Liver (tissue), 9 donors: ENCODE data around the gene NEAT1. TPM values are rescaled to one million over a fixed set of nuclear protein-coding genes. Genes with fewer than 3 reads are reported as not detected.

ENCODE experiments used
- DNase-seq: peaks from one replicate; pipeline ENCODE4 v3.0.0-alpha.2; 2017; ENCODE audit warnings: low spot score
- H3K27ac ChIP-seq, 2 donors: one replicate each; pipeline ENCODE4 v1.7.0; 2013; ENCODE audit warnings: inconsistent platforms in 2 of 2, low read length in 2 of 2, control low read depth in 1 of 2, low read depth in 1 of 2, mild to moderate bottlenecking in 1 of 2
- H3K27me3 ChIP-seq, 4 donors: one replicate each; pipeline versions ENCODE4 v1.6.1 to v1.7.0; 2013; ENCODE audit warnings: low read length in 3 of 4, inconsistent platforms in 1 of 4, mild to moderate bottlenecking in 1 of 4, moderate library complexity in 1 of 4; ENCODE audit not compliant: control insufficient read depth in 4 of 4, insufficient read depth in 4 of 4
- H3K36me3 ChIP-seq, 4 donors: one replicate each; pipeline versions ENCODE4 v1.6.1 to v1.7.0; 2013; ENCODE audit warnings: low read length in 3 of 4, mild to moderate bottlenecking in 3 of 4, low read depth in 1 of 4, moderate library complexity in 1 of 4; ENCODE audit not compliant: control insufficient read depth in 4 of 4, insufficient read depth in 3 of 4
- H3K4me1 ChIP-seq, 4 donors: one replicate each; pipeline versions ENCODE4 v1.6.1 to v1.7.0; 2013; ENCODE audit warnings: low read length in 3 of 4, mild to moderate bottlenecking in 3 of 4, moderate library complexity in 1 of 4; ENCODE audit not compliant: control insufficient read depth in 4 of 4, insufficient read depth in 4 of 4
- H3K4me3 ChIP-seq, 3 donors: one replicate each; pipeline versions ENCODE4 v1.6.1 to v1.7.0; 2013; ENCODE audit warnings: low read length in 3 of 3, control low read depth in 1 of 3, low read depth in 1 of 3, mild to moderate bottlenecking in 1 of 3
- H3K9ac ChIP-seq, 2 donors: one replicate each; pipeline ENCODE4 v1.7.0; 2013; ENCODE audit warnings: low read length in 2 of 2, mild to moderate bottlenecking in 2 of 2, moderate library complexity in 2 of 2, control low read depth in 1 of 2, low read depth in 1 of 2
- H3K9me3 ChIP-seq, 4 donors: one replicate each; pipeline versions ENCODE4 v1.6.1 to v1.7.0; 2013; ENCODE audit warnings: low read length in 3 of 4; ENCODE audit not compliant: control insufficient read depth in 4 of 4
- ATF3 ChIP-seq: IDR thresholded peaks from 2 replicates; pipeline ENCODE4 v1.6.1; 2016; ENCODE audit warnings: antibody characterized with exemption
- EGR1 ChIP-seq, 2 donors: IDR thresholded peaks; 2 replicates each; pipeline ENCODE4 v1.6.1; 2016 to 2018; ENCODE audit warnings: antibody characterized with exemption in 2 of 2, low read depth in 2 of 2
- FOXA1 ChIP-seq: IDR thresholded peaks from 2 replicates; pipeline ENCODE4 v1.6.1; 2016; ENCODE audit warnings: antibody characterized with exemption
- FOXA2 ChIP-seq: IDR thresholded peaks from 2 replicates; pipeline ENCODE4 v1.6.1; 2016; ENCODE audit warnings: antibody characterized with exemption
- GABPA ChIP-seq, 2 donors: IDR thresholded peaks in 1 of 2; conservative IDR thresholded peaks in 1 of 2; 2 replicates each; pipeline ENCODE4 v1.6.1; 2016; ENCODE audit warnings: antibody characterized with exemption in 2 of 2, mild to moderate bottlenecking in 1 of 2, moderate library complexity in 1 of 2
- HNF4A ChIP-seq, 2 donors: conservative IDR thresholded peaks; 2 replicates each; pipeline ENCODE4 v1.6.1; 2016; ENCODE audit warnings: antibody characterized with exemption in 2 of 2, mild to moderate bottlenecking in 2 of 2
- HNF4G ChIP-seq: IDR thresholded peaks from 2 replicates; pipeline ENCODE4 v1.6.1; 2016; ENCODE audit warnings: antibody characterized with exemption
- JUND ChIP-seq, 2 donors: IDR thresholded peaks; 2 replicates each; pipeline ENCODE4 v1.6.1; 2016; ENCODE audit warnings: antibody characterized with exemption in 2 of 2
- NR2F2 ChIP-seq: IDR thresholded peaks from 2 replicates; pipeline ENCODE4 v1.6.1; 2016; ENCODE audit warnings: antibody characterized with exemption
- RAD21 ChIP-seq, 2 donors: IDR thresholded peaks; 2 replicates each; pipeline ENCODE4 v1.6.1; 2016; ENCODE audit warnings: antibody characterized with exemption in 2 of 2, mild to moderate bottlenecking in 2 of 2
- REST ChIP-seq: IDR thresholded peaks from 2 replicates; pipeline ENCODE4 v1.6.1; 2016; ENCODE audit warnings: antibody characterized with exemption, mild to moderate bottlenecking
- RXRA ChIP-seq, 2 donors: IDR thresholded peaks; 2 replicates each; pipeline ENCODE4 v1.6.1; 2017 to 2018; ENCODE audit warnings: antibody characterized with exemption in 2 of 2, mild to moderate bottlenecking in 1 of 2
- SP1 ChIP-seq: IDR thresholded peaks from 2 replicates; pipeline ENCODE4 v1.6.1; 2018; ENCODE audit warnings: antibody characterized with exemption, mild to moderate bottlenecking
- TAF1 ChIP-seq: conservative IDR thresholded peaks from 2 replicates; pipeline ENCODE4 v1.6.1; 2016; ENCODE audit warnings: antibody characterized with exemption, mild to moderate bottlenecking
- YY1 ChIP-seq: IDR thresholded peaks from 2 replicates; pipeline ENCODE4 v1.6.1; 2016; ENCODE audit warnings: antibody characterized with exemption, mild to moderate bottlenecking
- ZBTB33 ChIP-seq: IDR thresholded peaks from 2 replicates; pipeline ENCODE4 v1.6.1; 2016; ENCODE audit warnings: antibody characterized with exemption
- WGBS: extraction: QIAGEN DNeasy Blood & Tissue Kit; methylation state at CpG from one replicate; pipeline ENCODE4 v1.1.7; 2013; 5-methylcytosine and 5-hydroxymethylcytosine counted together
- polyA plus RNA-seq, 2 donors: library from polyadenylated mRNA; stranded (reverse) in 1 of 2; unstranded in 1 of 2; fragments of 200-250 nt in 1 of 2; fragments of >200 nt in 1 of 2; fragmentation: Nextera tagmentation in 1 of 2; extraction: Ambion mirVana in 1 of 2; gene quantifications; one replicate each; pipeline versions ENCODE4 v1.2.1 to v1.2.3, GENCODE V29; 2013 to 2015
- total RNA-seq, 2 donors: library from RNA; depleted of rRNA; stranded (reverse); fragments of >200 nt; gene quantifications; one replicate each; pipeline ENCODE4 v1.2.3, GENCODE V29; 2014
- TF ChIP-seq, protein P1 (sequence below): fragments of 150-350 bp; IDR thresholded peaks from 2 replicates; pipeline ENCODE4 v1.5.1; 2017; ENCODE audit warnings: improper control_type of control experiment, low read depth, low read length; ENCODE audit not compliant: missing input control
- TF ChIP-seq, protein P2 (sequence below): IDR thresholded peaks from 2 replicates; pipeline ENCODE4 v1.6.1; 2016; ENCODE audit warnings: antibody characterized with exemption
- donor health status: healthy.
- donor health status: healthy.
- donor health status: healthy.
- donor health status: healthy.
- donor health status: healthy.

The NEAT1 gene
- total and polyA plus RNA-seq, 4 donors = 29.6 to 1,968 (median 80.8) TPM

- H3K9ac ChIP-seq = no peak overlapping the region
- no peak overlapping the region for H3K27ac ChIP-seq
- H3K9me3 ChIP-seq = no peaks in the 10 kb centered on the region
- H3K27me3 ChIP-seq = no peaks in the 10 kb centered on the region
- 89% methylated on average over 8 of the region's 8 CpGs for WGBS
- no peak for DNase-seq
- TF ChIP-seq NR2F2 = no peak
- TF ChIP-seq FOXA1 = no peak
- TF ChIP-seq ATF3 = no peak
- TF ChIP-seq, protein P1, sequence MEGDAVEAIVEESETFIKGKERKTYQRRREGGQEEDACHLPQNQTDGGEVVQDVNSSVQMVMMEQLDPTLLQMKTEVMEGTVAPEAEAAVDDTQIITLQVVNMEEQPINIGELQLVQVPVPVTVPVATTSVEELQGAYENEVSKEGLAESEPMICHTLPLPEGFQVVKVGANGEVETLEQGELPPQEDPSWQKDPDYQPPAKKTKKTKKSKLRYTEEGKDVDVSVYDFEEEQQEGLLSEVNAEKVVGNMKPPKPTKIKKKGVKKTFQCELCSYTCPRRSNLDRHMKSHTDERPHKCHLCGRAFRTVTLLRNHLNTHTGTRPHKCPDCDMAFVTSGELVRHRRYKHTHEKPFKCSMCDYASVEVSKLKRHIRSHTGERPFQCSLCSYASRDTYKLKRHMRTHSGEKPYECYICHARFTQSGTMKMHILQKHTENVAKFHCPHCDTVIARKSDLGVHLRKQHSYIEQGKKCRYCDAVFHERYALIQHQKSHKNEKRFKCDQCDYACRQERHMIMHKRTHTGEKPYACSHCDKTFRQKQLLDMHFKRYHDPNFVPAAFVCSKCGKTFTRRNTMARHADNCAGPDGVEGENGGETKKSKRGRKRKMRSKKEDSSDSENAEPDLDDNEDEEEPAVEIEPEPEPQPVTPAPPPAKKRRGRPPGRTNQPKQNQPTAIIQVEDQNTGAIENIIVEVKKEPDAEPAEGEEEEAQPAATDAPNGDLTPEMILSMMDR = no peak
- no peak for TF ChIP-seq TAF1
- TF ChIP-seq REST = no peak
- TF ChIP-seq RXRA (IDR thresholded peaks at IDR 0.05) = no peak
- no peak for TF ChIP-seq HNF4G
- no peak for TF ChIP-seq SP1
- TF ChIP-seq ZBTB33 = no peak
- TF ChIP-seq HNF4A (conservative IDR thresholded peaks at IDR 0.05) = no peak
- no peak for TF ChIP-seq JUND (IDR thresholded peaks at IDR 0.05)
- no peak for TF ChIP-seq RAD21 (IDR thresholded peaks at IDR 0.05)
- no peak for TF ChIP-seq YY1
- TF ChIP-seq GABPA (IDR thresholded peaks at IDR 0.05 in 1 of 2, conservative IDR thresholded peaks at IDR 0.05 in 1 of 2) = no peak
- TF ChIP-seq FOXA2 = no peak
- TF ChIP-seq, protein P2, sequence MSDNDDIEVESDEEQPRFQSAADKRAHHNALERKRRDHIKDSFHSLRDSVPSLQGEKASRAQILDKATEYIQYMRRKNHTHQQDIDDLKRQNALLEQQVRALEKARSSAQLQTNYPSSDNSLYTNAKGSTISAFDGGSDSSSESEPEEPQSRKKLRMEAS = no peak
- no peak for TF ChIP-seq EGR1 (IDR thresholded peaks at IDR 0.05; ENCODE audit: low read depth in 2 of 2)
- H3K36me3 ChIP-seq = no peaks in the 10 kb centered on the region
- no peak overlapping the region for H3K4me3 ChIP-seq
- peaks cover 0 to 10% (median 4%) of the 10 kb centered on the region in 4 donors for H3K4me1 ChIP-seq
These were observed 30.4 kb downstream of the NEAT1 start for GRCh38 chr11:65452806-65453490.
